CD8-positive, alpha-beta memory T cell (primary cell): Measurements from ENCODE around the gene RBM18. TPM values are rescaled to one million over a fixed set of nuclear protein-coding genes. Genes with fewer than 3 reads are reported as not detected.

ENCODE experiments used
- CTCF ChIA-PET: fragments of 350-600 bp; sonication (Branson Sonifier 250); formaldehyde crosslinking; loops from one replicate; lab custom pipeline; 2021; ENCODE audit warnings: antibody characterized with exemption; lab: Charles Lee
- POLR2A ChIA-PET: fragments of 350-600 bp; sonication (Branson Sonifier 250); formaldehyde crosslinking; loops from one replicate; lab custom pipeline; 2021; ENCODE audit warnings: antibody characterized with exemption; lab: Charles Lee
- DNase-seq, 5 donors: peaks; one replicate each; pipeline versions ENCODE4 v3.0.0 to v3.0.0-alpha.2; 2020 to 2022; ENCODE audit warnings: mixed read lengths in 1 of 5
- H3K27ac ChIP-seq: one replicate; pipeline ENCODE4 v1.7.0; 2013; ENCODE audit warnings: low read depth, mild to moderate bottlenecking, low read length, moderate library complexity
- H3K27me3 ChIP-seq: 2 replicates; pipeline ENCODE4 v1.7.0; 2013; ENCODE audit warnings: low read length, mild to moderate bottlenecking; ENCODE audit not compliant: insufficient read depth, poor library complexity, severe bottlenecking
- H3K36me3 ChIP-seq: 2 replicates; pipeline ENCODE4 v1.7.0; 2013; ENCODE audit warnings: mild to moderate bottlenecking, low read length, moderate library complexity; ENCODE audit not compliant: insufficient read depth
- H3K4me1 ChIP-seq: 2 replicates; pipeline ENCODE4 v1.7.0; 2013; ENCODE audit warnings: mild to moderate bottlenecking, low read length, moderate library complexity; ENCODE audit not compliant: insufficient read depth
- H3K4me3 ChIP-seq: 2 replicates; pipeline ENCODE4 v1.7.0; 2013; ENCODE audit warnings: mild to moderate bottlenecking, low read length
- H3K9me3 ChIP-seq: 2 replicates; pipeline ENCODE4 v1.7.0; 2013; ENCODE audit warnings: mild to moderate bottlenecking, low read length
- H3K27ac Mint-ChIP-seq, 8 donors: one replicate each; pipeline ENCODE4 v1.8.0; 2020 to 2021; ENCODE audit warnings: mixed read lengths in 8 of 8, mild to moderate bottlenecking in 6 of 8, inconsistent platforms in 3 of 8, moderate library complexity in 3 of 8
- H3K27me3 Mint-ChIP-seq, 2 donors: one replicate each; pipeline ENCODE4 v1.8.0; 2020 to 2021; ENCODE audit warnings: mixed read lengths in 2 of 2, mild to moderate bottlenecking in 1 of 2, moderate library complexity in 1 of 2
- H3K36me3 Mint-ChIP-seq, 3 donors: one replicate each; pipeline ENCODE4 v1.8.0; 2020 to 2021; ENCODE audit warnings: mixed read lengths in 3 of 3, inconsistent platforms in 1 of 3, mild to moderate bottlenecking in 1 of 3
- H3K4me1 Mint-ChIP-seq, 3 donors: one replicate each; pipeline ENCODE4 v1.8.0; 2020 to 2021; ENCODE audit warnings: mixed read lengths in 3 of 3, inconsistent platforms in 1 of 3, mild to moderate bottlenecking in 1 of 3
- H3K4me3 Mint-ChIP-seq, 7 donors: one replicate each; pipeline ENCODE4 v1.8.0; 2020 to 2021; ENCODE audit warnings: mixed read lengths in 7 of 7, mild to moderate bottlenecking in 6 of 7, moderate library complexity in 4 of 7, inconsistent platforms in 2 of 7
- H3K9me3 Mint-ChIP-seq, 5 donors: one replicate each; pipeline ENCODE4 v1.8.0; 2020 to 2022; ENCODE audit warnings: mixed read lengths in 5 of 5, mild to moderate bottlenecking in 3 of 5, moderate library complexity in 2 of 5, inconsistent platforms in 1 of 5
- polyA plus RNA-seq: library from polyadenylated mRNA; unstranded; fragments of 300-500 nt; fragmentation: Illumina TruSeq; gene quantifications from one replicate; pipeline ENCODE4 v1.2.3, GENCODE V29; 2021
- total RNA-seq, 2 experiments: library from RNA; stranded (reverse); gene quantifications; one replicate each; pipeline ENCODE4 v1.2.3, GENCODE V29; 2021

The RBM18 gene
- total and polyA plus RNA-seq, 3 experiments from 2014 or later: 26.2 to 37.4 (median 36.6) TPM

GRCh38 chr9:122218935-122219855 lies 45.4 kb downstream of the RBM18 start:
- no peak overlapping the region for H3K27ac ChIP-seq
- H3K36me3 ChIP-seq: no peaks in the 10 kb centered on the region
- Mint-ChIP-seq H3K9me3 (no peaks in the 10 kb centered on the region), H3K4me3 (peak overlapping the region in 6 of 7 donors; percentile 45 to 72 (median 64)), H3K4me1 (peaks cover 21 to 42% (median 26%) of the 10 kb centered on the region in 3 donors), H3K36me3 (no peaks in the 10 kb centered on the region), H3K27me3 (peaks cover 71 to 90% of the 10 kb centered on the region in 2 donors), H3K27ac (peak overlapping the region in 1 of 8 donors; percentile 29)
- no peak overlapping the region for H3K4me3 ChIP-seq
- H3K9me3 ChIP-seq: no peaks in the 10 kb centered on the region
- DNase-seq: no peak
- POLR2A ChIA-PET: no interaction called here
- H3K27me3 ChIP-seq: peaks cover 34% of the 10 kb centered on the region
- CTCF ChIA-PET: no interaction called here
- peaks cover 7% of the 10 kb centered on the region for H3K4me1 ChIP-seq

GRCh38 chr9:122218071-122218934 lies 46.3 kb downstream of the RBM18 start:
- Histone ChIP-seq H3K4me1 (peaks cover 10% of the 10 kb centered on the region), H3K9me3 (no peaks in the 10 kb centered on the region), H3K4me3 (no peak overlapping the region), H3K27ac (no peak overlapping the region), H3K36me3 (no peaks in the 10 kb centered on the region), H3K27me3 (peaks cover 38% of the 10 kb centered on the region)
- Mint-ChIP-seq H3K4me1 (peaks cover 21 to 46% (median 26%) of the 10 kb centered on the region in 3 donors), H3K4me3 (peak overlapping the region in 6 of 7 donors; percentile 15 to 72 (median 40)), H3K27ac (peak overlapping the region in 1 of 8 donors; percentile 21), H3K9me3 (no peaks in the 10 kb centered on the region), H3K36me3 (no peaks in the 10 kb centered on the region), H3K27me3 (peaks cover 67 to 85% of the 10 kb centered on the region in 2 donors)
- ChIA-PET CTCF (no interaction called here), POLR2A (no interaction called here)
- DNase-seq: no peak

GRCh38 chr9:122217640-122218039 lies 47.0 kb downstream of the RBM18 start:
- peaks cover 43% of the 10 kb centered on the region for H3K27me3 ChIP-seq

GRCh38 chr9:122216798-122217418 lies 47.7 kb downstream of the RBM18 start:
- peaks cover 13% of the 10 kb centered on the region for H3K4me1 ChIP-seq
- no peak overlapping the region for H3K27ac Mint-ChIP-seq
- POLR2A ChIA-PET: no interaction called here

More at GRCh38 chr9:122217640-122218039, 47.0 kb downstream of the RBM18 start:
- ChIA-PET CTCF (no interaction called here), POLR2A (no interaction called here)
- Histone ChIP-seq H3K4me1 (peaks cover 13% of the 10 kb centered on the region), H3K36me3 (no peaks in the 10 kb centered on the region), H3K27ac (no peak overlapping the region), H3K9me3 (no peaks in the 10 kb centered on the region), H3K4me3 (no peak overlapping the region)
- H3K27me3 Mint-ChIP-seq: peaks cover 65 to 85% of the 10 kb centered on the region in 2 donors
- peak overlapping the region in 1 of 7 donors; percentile 38 for H3K4me3 Mint-ChIP-seq
- no peak overlapping the region for H3K27ac Mint-ChIP-seq
- no peaks in the 10 kb centered on the region for H3K36me3 Mint-ChIP-seq
- no peak for DNase-seq
- peaks cover 23 to 46% (median 26%) of the 10 kb centered on the region in 3 donors for H3K4me1 Mint-ChIP-seq
- H3K9me3 Mint-ChIP-seq: no peaks in the 10 kb centered on the region

GRCh38 chr9:122216138-122216797 lies 48.4 kb downstream of the RBM18 start:
- Mint-ChIP-seq H3K27ac (no peak overlapping the region), H3K4me3 (peak overlapping the region in 1 of 7 donors; percentile 25), H3K27me3 (peaks cover 66 to 84% of the 10 kb centered on the region in 2 donors), H3K36me3 (no peaks in the 10 kb centered on the region), H3K9me3 (no peaks in the 10 kb centered on the region), H3K4me1 (peaks cover 23 to 43% (median 26%) of the 10 kb centered on the region in 3 donors)
- no peak for DNase-seq
- CTCF ChIA-PET: no interaction called here
- H3K4me1 ChIP-seq: peaks cover 13% of the 10 kb centered on the region
- no peaks in the 10 kb centered on the region for H3K36me3 ChIP-seq
- no peaks in the 10 kb centered on the region for H3K9me3 ChIP-seq
- H3K27me3 ChIP-seq: peaks cover 47% of the 10 kb centered on the region
- H3K4me3 ChIP-seq: no peak overlapping the region
- no peak overlapping the region for H3K27ac ChIP-seq
- POLR2A ChIA-PET: no interaction called here

More at GRCh38 chr9:122216798-122217418, 47.7 kb downstream of the RBM18 start:
- Mint-ChIP-seq H3K27me3 (peaks cover 65 to 84% of the 10 kb centered on the region in 2 donors), H3K4me3 (no peak overlapping the region), H3K36me3 (no peaks in the 10 kb centered on the region), H3K9me3 (no peaks in the 10 kb centered on the region), H3K4me1 (peaks cover 23 to 47% (median 26%) of the 10 kb centered on the region in 3 donors)
- Histone ChIP-seq H3K27me3 (peaks cover 43% of the 10 kb centered on the region), H3K4me3 (no peak overlapping the region), H3K36me3 (no peaks in the 10 kb centered on the region), H3K27ac (no peak overlapping the region), H3K9me3 (no peaks in the 10 kb centered on the region)
- CTCF ChIA-PET: no interaction called here
- no peak for DNase-seq

DNA sequence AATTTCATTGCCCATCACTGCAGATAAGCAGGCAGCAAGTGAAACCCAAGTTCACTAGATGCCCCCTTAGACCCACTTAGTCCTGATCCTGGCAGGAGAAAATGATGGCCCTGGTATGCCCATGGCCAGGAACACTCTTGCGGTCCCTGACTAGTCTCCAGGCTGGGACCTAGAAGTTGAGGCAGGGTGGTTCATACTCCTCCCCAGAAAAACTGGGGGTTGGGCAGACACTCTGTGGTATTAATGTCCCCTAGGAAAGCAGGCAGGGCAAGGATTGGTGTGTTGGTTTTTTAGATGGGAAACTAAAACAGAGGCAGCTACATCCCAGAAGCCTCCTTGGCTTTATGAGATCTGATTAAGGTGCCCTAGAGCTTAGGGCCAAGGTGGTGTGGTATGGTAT lies 49.0 kb downstream of the RBM18 start:
- H3K36me3 ChIP-seq: no peaks in the 10 kb centered on the region
- H3K27ac ChIP-seq: no peak overlapping the region
- Mint-ChIP-seq H3K4me3 (no peak overlapping the region), H3K9me3 (no peaks in the 10 kb centered on the region), H3K27me3 (peaks cover 63 to 86% of the 10 kb centered on the region in 2 donors), H3K27ac (no peak overlapping the region), H3K4me1 (peaks cover 23 to 40% (median 26%) of the 10 kb centered on the region in 3 donors), H3K36me3 (no peaks in the 10 kb centered on the region)
- H3K4me3 ChIP-seq: no peak overlapping the region
- POLR2A ChIA-PET: no interaction called here
- no peaks in the 10 kb centered on the region for H3K9me3 ChIP-seq
- DNase-seq: no peak
- peaks cover 42% of the 10 kb centered on the region for H3K27me3 ChIP-seq
- CTCF ChIA-PET: no interaction called here
- peaks cover 13% of the 10 kb centered on the region for H3K4me1 ChIP-seq

GRCh38 chr9:122214507-122214906 lies 50.1 kb downstream of the RBM18 start:
- H3K27ac ChIP-seq: no peak overlapping the region
- no peaks in the 10 kb centered on the region for H3K9me3 Mint-ChIP-seq
- H3K36me3 ChIP-seq: no peaks in the 10 kb centered on the region
- ChIA-PET CTCF (no interaction called here), POLR2A (interaction anchor here (0.6 kb wide), 1 partner anchor 19 kb away, joined by 3 read pairs; no protein-coding TSS in a partner anchor)
- no peaks in the 10 kb centered on the region for H3K9me3 ChIP-seq
- no peak overlapping the region for H3K4me3 ChIP-seq
- peaks cover 30% of the 10 kb centered on the region for H3K27me3 ChIP-seq
- peaks cover 13% of the 10 kb centered on the region for H3K4me1 ChIP-seq
- no peaks in the 10 kb centered on the region for H3K36me3 Mint-ChIP-seq
- peaks cover 60 to 81% of the 10 kb centered on the region in 2 donors for H3K27me3 Mint-ChIP-seq
- peak overlapping the region in 1 of 8 donors; percentile 70 for H3K27ac Mint-ChIP-seq
- H3K4me1 Mint-ChIP-seq: peaks cover 22 to 31% (median 24%) of the 10 kb centered on the region in 3 donors
- DNase-seq: no peak
- peak overlapping the region; percentile 6 to 89 (median 71) for H3K4me3 Mint-ChIP-seq
